HUDEP-2 (cell line): Measurements from ENCODE around the gene DCDC2.
"Not testable (repeated sequence)": the region's sequence is repeated elsewhere in the genome, so short reads cannot be mapped to it uniquely, and the experiment has no call there.

Experiments used
- DNase-seq, 76 experiments: peaks; one replicate each; lab custom pipeline; 2025; ENCODE audit not compliant: unreplicated experiment in 76 of 76; lab: John Stamatoyannopoulos, UW

The DCDC2 gene

GRCh38 chr6:24357336-24358218 is at the start of gene DCDC2:
DCDC2 (minus strand) TSS chr6:24358059; CDS start chr6:24357750, 309 bp downstream.
- DNase-seq = peak in 3 of 76 experiments; percentile 3 to 12 (median 10)

- DNase-seq = no peak
Measured at GRCh38 chr6:24405262-24405661, 47.4 kb upstream of the DCDC2 start.

DNA sequence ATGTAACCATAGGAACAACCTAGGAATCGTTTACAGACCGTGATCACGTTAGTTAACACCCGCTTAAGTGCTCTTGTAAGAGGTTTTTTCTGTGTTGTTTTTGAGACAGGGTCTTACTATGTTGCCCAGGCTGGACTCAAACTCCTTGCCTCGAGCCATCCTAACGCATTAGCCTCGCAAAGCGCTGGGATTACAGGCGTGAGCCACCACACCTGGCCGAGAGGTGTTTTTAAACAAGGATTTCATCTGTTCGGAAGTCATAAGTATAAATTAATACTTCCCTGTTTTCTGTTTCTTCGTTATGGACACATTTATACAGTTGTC is 45.6 kb upstream of the DCDC2 start:
- peak in 3 of 76 experiments; percentile 24 to 37 (median 32) for DNase-seq

- peak in 69 of 76 experiments; percentile 28 to 91 (median 65) for DNase-seq
Measured at GRCh38 chr6:24402697-24403500, 45.0 kb upstream of the DCDC2 start, which contains the start of gene MRS2. MRS2 (plus strand) TSS chr6:24402936; CDS start chr6:24403047, 111 bp downstream.

DNA sequence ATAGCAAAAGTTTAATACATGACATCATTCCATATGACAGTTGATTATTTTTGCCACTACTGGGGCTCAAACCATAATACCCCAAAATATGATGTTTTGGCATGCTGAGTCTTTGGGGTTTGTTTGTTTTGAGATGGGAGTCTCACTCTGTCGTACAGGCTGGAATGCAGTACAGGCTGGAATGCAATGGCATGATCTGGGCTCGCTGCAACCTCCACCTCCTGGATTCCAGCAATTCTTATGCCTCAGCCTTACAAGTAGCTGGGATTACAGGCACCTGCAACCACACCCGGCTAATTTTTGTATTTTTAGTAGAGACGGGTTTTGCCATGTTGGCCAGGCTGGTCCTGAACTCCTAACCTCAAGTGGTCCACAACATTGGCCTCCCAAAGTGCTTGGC is 43.6 kb upstream of the DCDC2 start:
- no peak for DNase-seq

GRCh38 chr6:24400045-24401039 is 42.5 kb upstream of the DCDC2 start:
- peak in 1 of 76 experiments; percentile 32 for DNase-seq

DNA sequence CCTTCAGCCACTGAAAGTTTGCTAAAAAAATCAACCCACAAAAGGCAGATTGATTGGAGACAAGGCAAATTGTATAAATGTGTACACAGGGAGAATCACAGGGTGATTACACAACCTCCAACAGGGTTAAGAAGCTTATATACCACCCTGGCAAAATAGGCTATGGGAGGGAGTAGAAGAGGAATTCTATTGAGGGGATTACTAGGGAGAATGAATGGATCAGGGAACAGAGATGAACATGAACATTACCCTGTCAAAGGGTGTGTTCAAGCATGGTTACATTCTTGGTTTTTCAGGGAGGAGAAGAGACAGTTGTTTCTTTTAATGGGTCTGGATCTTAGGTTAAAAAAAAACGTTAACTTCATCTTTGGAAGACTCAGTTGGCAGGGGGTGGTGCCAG is 39.8 kb upstream of the DCDC2 start:
- DNase-seq = no peak

- DNase-seq = no peak
Measured at GRCh38 chr6:24396824-24397223, 39.0 kb upstream of the DCDC2 start.

DNA sequence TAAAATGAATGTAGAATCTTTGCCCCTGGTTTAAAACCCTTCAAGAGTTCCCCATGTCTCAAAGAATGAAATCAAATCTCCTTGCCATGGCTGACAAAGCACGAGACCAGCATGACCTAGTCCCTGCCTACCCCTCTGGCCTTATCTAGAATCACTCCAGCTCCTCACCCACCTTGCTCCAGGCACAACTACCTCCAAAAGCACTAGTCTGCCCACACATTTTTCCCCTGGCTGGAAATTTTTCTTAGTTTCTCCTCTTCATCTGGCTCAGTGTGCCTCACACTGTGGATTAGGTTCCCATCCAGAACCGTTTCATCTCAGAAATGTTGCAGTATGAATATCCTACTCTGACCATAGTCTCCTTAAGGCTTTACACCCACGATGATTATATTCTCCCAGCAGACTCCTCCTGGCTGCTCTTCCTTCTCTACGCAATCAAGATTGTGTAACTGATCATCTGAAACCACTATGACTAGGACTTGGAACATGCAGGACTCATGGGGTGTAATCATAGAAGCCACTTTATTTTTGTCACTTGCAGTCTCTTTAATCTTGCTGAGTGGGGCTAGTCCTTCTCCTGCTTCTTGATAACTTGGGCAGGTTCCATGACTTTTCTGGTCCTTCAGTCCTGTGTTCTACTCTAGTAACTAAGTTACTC is 37.0 kb upstream of the DCDC2 start:
- DNase-seq = peak in 2 of 76 experiments; percentile 11 to 17

GRCh38 chr6:24394061-24394779 is 36.4 kb upstream of the DCDC2 start:
- no peak for DNase-seq

DNA sequence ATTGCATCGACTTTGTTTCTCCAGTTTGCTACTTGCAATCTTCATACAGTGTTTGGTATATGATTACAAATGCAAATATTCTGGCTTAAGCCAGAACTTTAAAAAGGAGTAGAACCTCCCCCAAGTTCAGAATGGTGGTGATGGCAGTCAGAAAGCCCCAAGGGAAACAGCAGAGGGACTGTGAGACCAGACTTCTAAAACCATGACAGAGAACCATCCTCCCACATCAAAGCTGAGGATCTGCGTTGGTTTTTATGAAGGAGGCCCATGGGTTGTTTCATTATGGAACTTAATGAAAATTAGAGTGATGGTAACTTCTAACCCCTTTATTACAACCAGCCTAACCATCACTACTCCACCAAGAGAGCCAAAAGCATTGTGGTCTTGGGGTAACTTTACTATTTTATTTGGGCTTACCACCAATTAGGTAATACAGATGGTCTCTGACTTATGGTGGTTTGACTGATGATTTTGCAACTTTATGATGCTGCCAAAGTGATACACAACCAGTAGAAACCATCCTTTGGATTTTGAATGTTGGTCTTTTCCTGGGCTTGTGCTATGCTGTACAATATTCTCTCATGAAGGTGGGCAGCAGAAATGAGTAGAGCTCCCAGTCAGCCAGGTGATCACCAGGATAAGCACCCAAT is 34.0 kb upstream of the DCDC2 start:
- DNase-seq = no peak

- DNase-seq = no peak
Measured at GRCh38 chr6:24391208-24391607, 33.3 kb upstream of the DCDC2 start.

- no peak for DNase-seq
Measured at GRCh38 chr6:24387818-24388217, 30.0 kb upstream of the DCDC2 start.

- no peak for DNase-seq
Measured at GRCh38 chr6:24385536-24386269, 27.8 kb upstream of the DCDC2 start.

DNA sequence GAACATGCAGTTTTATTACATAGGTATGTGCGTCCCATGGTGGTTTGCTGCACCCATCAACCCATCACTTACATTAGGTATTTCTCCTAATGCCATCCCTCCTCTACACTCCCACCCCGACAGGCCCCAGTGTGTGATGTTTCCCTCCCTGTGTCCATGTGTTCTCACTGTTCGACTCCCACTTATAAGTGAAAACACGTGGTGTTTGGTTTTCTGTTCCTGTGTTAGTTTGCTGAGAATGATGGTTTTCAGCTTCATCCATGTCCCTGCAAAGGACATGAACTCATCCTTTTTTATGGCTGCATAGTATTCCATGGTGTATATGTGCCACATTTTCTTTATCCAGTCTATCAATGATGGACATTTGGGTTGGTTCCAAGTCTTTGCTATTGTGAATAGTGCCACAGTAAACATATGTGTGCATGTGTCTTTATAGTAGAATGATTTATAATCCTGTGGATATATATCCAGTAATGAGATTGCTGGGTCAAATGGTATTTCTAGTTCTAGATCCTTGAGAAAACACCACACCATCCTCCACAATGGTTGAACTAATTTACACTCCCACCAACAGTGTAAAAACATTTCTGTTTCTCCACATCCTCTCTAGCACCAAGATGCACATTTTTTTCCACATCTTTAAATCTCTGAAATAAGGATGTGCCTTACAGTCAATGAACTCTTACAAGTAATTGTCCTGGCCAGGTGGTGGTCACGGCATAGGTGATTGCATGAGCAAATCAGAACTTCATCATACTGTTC is 26.7 kb upstream of the DCDC2 start:
- DNase-seq = not testable (repeated sequence)

DNA sequence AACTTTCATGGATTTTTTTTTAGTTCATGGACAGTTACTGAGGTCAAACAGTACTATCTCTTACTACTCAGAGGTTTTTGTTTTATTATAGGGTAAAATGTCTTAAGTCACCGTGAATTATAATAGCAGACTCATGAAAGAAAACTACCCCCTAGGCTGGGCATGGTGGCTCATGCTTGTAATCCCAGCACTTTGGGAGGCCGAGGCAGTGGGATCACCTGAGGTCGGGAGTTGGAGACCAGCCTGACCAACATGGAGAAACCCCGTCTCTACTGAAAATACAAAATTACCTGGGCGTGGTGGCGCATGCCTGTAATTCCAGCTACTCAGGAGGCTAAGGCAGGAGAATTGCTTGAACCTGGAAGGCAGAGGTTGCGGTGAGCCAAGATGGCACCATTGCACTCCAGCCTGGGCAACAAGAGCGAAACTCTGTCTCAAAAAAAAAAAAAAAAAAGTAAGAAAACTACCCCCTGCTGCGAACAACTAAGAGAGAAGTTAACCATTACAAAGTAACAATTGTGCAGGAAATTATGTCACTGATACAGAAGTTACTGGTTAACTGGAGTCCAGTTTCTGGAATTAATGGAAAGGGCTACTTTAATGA is 25.1 kb upstream of the DCDC2 start:
- DNase-seq = not testable (repeated sequence)

DNA sequence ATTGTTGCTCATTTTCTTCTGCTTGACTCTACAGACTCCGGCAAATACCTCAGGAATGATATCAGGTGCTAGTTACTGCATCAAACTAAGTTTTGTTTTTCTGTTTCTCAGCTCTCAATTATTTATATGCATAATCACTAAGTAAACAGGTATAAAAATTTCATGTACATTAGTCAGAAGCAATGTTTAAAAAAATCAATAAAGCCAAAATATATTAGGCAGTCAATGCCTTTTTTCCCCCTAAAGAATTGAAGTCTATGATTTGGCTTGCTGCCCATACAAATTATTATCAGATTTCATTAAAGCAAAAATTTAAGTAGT is 24.3 kb upstream of the DCDC2 start:
- DNase-seq = no peak
